Measurements from ENCODE around the gene MRPS18B.
"Not testable (repeated sequence)": the region's sequence is repeated elsewhere in the genome, so short reads cannot be mapped to it uniquely, and the experiment has no call there.

MRPS18B gene

GRCh38 chr6:30644769-30645168 lies 27.1 kb downstream of the MRPS18B start:
- WGBS, 2 experiments (ENCODE audit: insufficient coverage in 2 of 2), result 92 to 93% methylated on average over 5 of the region's 5 CpGs
- H3K4me1 ChIP-seq (ENCODE audit: control insufficient read depth, insufficient read depth, low read length, poor library complexity, severe bottlenecking), result no peaks in the 10 kb centered on the region
- peaks cover 54% of the 10 kb centered on the region for H3K36me3 ChIP-seq (ENCODE audit: control insufficient read depth, insufficient read depth, low read length)
- H3K27ac ChIP-seq (ENCODE audit: low read depth, low read length, severe bottlenecking), result no peak overlapping the region
- no peak overlapping the region for H3K4me3 ChIP-seq (ENCODE audit: extremely low read depth, insufficient read depth, low read length, poor library complexity, severe bottlenecking)
- H3K9me3 ChIP-seq (ENCODE audit: control insufficient read depth, low read length), result no peaks in the 10 kb centered on the region

GRCh38 chr6:30645989-30646388 lies 28.3 kb downstream of the MRPS18B start:
- Histone ChIP-seq H3K36me3 (ENCODE audit: control insufficient read depth, insufficient read depth, low read length) (peaks cover 45% of the 10 kb centered on the region), H3K27ac (ENCODE audit: low read depth, low read length, severe bottlenecking) (peak overlapping the region; percentile 3), H3K9me3 (ENCODE audit: control insufficient read depth, low read length) (no peaks in the 10 kb centered on the region), H3K4me3 (ENCODE audit: extremely low read depth, insufficient read depth, low read length, poor library complexity, severe bottlenecking) (no peak overlapping the region), H3K4me1 (ENCODE audit: control insufficient read depth, insufficient read depth, low read length, poor library complexity, severe bottlenecking) (no peaks in the 10 kb centered on the region)
- WGBS, 2 experiments (ENCODE audit: insufficient coverage in 2 of 2), result 80 to 91% methylated on average over 1 of the region's 1 CpG

- H3K9me3 ChIP-seq (ENCODE audit: control insufficient read depth, low read length), result no peaks in the 10 kb centered on the region
- 21 to 44% methylated on average over 11 to 17 of the region's 37 CpGs for WGBS, 2 experiments (ENCODE audit: insufficient coverage in 2 of 2)
- H3K27ac ChIP-seq (ENCODE audit: low read depth, low read length, severe bottlenecking), result peak within 1 kb of the TSS; percentile 71
- H3K4me1 ChIP-seq (ENCODE audit: control insufficient read depth, insufficient read depth, low read length, poor library complexity, severe bottlenecking), result no peaks in the 10 kb centered on the region
- peaks cover 45% of the 10 kb centered on the region for H3K36me3 ChIP-seq (ENCODE audit: control insufficient read depth, insufficient read depth, low read length)
- peak within 1 kb of the TSS; percentile 88 for H3K4me3 ChIP-seq (ENCODE audit: extremely low read depth, insufficient read depth, low read length, poor library complexity, severe bottlenecking)
Observed at GRCh38 chr6:30646450-30647241, 29.0 kb downstream of the MRPS18B start, which contains the start of gene C6orf136. Gene C6orf136 (plus strand): TSS chr6:30647133. CDS start chr6:30647232, 99 bp downstream.

- Histone ChIP-seq H3K4me1 (ENCODE audit: control insufficient read depth, insufficient read depth, low read length, poor library complexity, severe bottlenecking) (no peaks in the 10 kb centered on the region), H3K4me3 (ENCODE audit: extremely low read depth, insufficient read depth, low read length, poor library complexity, severe bottlenecking) (peak overlapping the region; percentile 88), H3K36me3 (ENCODE audit: control insufficient read depth, insufficient read depth, low read length) (peaks cover 48% of the 10 kb centered on the region), H3K27ac (ENCODE audit: low read depth, low read length, severe bottlenecking) (peak overlapping the region; percentile 71), H3K9me3 (ENCODE audit: control insufficient read depth, low read length) (no peaks in the 10 kb centered on the region)
- WGBS, 2 experiments (ENCODE audit: insufficient coverage in 2 of 2), result 0 to 1% methylated on average over 59 to 62 of the region's 78 CpGs
Observed at GRCh38 chr6:30647242-30648116, 29.8 kb downstream of the MRPS18B start.

GRCh38 chr6:30651143-30651542 lies 33.5 kb downstream of the MRPS18B start:
- Histone ChIP-seq H3K4me1 (ENCODE audit: control insufficient read depth, insufficient read depth, low read length, poor library complexity, severe bottlenecking) (no peaks in the 10 kb centered on the region), H3K4me3 (ENCODE audit: extremely low read depth, insufficient read depth, low read length, poor library complexity, severe bottlenecking) (no peak overlapping the region), H3K36me3 (ENCODE audit: control insufficient read depth, insufficient read depth, low read length) (peaks cover 56% of the 10 kb centered on the region), H3K27ac (ENCODE audit: low read depth, low read length, severe bottlenecking) (no peak overlapping the region), H3K9me3 (ENCODE audit: control insufficient read depth, low read length) (no peaks in the 10 kb centered on the region)
- WGBS, 2 experiments (ENCODE audit: insufficient coverage in 2 of 2), result 92 to 96% methylated on average over 10 to 11 of the region's 12 CpGs

GRCh38 chr6:30654798-30655742 lies 37.4 kb downstream of the MRPS18B start:
- H3K36me3 ChIP-seq (ENCODE audit: control insufficient read depth, insufficient read depth, low read length), result peaks cover 87% of the 10 kb centered on the region
- H3K4me3 ChIP-seq (ENCODE audit: extremely low read depth, insufficient read depth, low read length, poor library complexity, severe bottlenecking), result no peak overlapping the region
- no peaks in the 10 kb centered on the region for H3K4me1 ChIP-seq (ENCODE audit: control insufficient read depth, insufficient read depth, low read length, poor library complexity, severe bottlenecking)
- H3K27ac ChIP-seq (ENCODE audit: low read depth, low read length, severe bottlenecking), result no peak overlapping the region
- WGBS, 2 experiments (ENCODE audit: insufficient coverage in 2 of 2), result 93 to 95% methylated on average over 17 to 18 of the region's 19 CpGs
- H3K9me3 ChIP-seq (ENCODE audit: control insufficient read depth, low read length), result no peaks in the 10 kb centered on the region

GRCh38 chr6:30655743-30656094 lies 38.1 kb downstream of the MRPS18B start:
- Histone ChIP-seq H3K4me1 (ENCODE audit: control insufficient read depth, insufficient read depth, low read length, poor library complexity, severe bottlenecking) (no peaks in the 10 kb centered on the region), H3K4me3 (ENCODE audit: extremely low read depth, insufficient read depth, low read length, poor library complexity, severe bottlenecking) (no peak overlapping the region), H3K27ac (ENCODE audit: low read depth, low read length, severe bottlenecking) (no peak overlapping the region), H3K9me3 (ENCODE audit: control insufficient read depth, low read length) (no peaks in the 10 kb centered on the region), H3K36me3 (ENCODE audit: control insufficient read depth, insufficient read depth, low read length) (peaks cover 91% of the 10 kb centered on the region)
- 100% methylated on average over 2 to 3 of the region's 3 CpGs for WGBS, 2 experiments (ENCODE audit: insufficient coverage in 2 of 2)

GRCh38 chr6:30656513-30656912 lies 38.9 kb downstream of the MRPS18B start:
- WGBS, 2 experiments (ENCODE audit: insufficient coverage in 2 of 2), result 96 to 100% methylated on average over 6 to 7 of the region's 7 CpGs
- no peak overlapping the region for H3K4me3 ChIP-seq (ENCODE audit: extremely low read depth, insufficient read depth, low read length, poor library complexity, severe bottlenecking)
- peaks cover 83% of the 10 kb centered on the region for H3K36me3 ChIP-seq (ENCODE audit: control insufficient read depth, insufficient read depth, low read length)
- no peaks in the 10 kb centered on the region for H3K9me3 ChIP-seq (ENCODE audit: control insufficient read depth, low read length)
- H3K27ac ChIP-seq (ENCODE audit: low read depth, low read length, severe bottlenecking), result no peak overlapping the region
- no peaks in the 10 kb centered on the region for H3K4me1 ChIP-seq (ENCODE audit: control insufficient read depth, insufficient read depth, low read length, poor library complexity, severe bottlenecking)

GRCh38 chr6:30657454-30657853 lies 39.8 kb downstream of the MRPS18B start:
- Histone ChIP-seq H3K27ac (ENCODE audit: low read depth, low read length, severe bottlenecking) (no peak overlapping the region), H3K36me3 (ENCODE audit: control insufficient read depth, insufficient read depth, low read length) (peaks cover 83% of the 10 kb centered on the region), H3K4me3 (ENCODE audit: extremely low read depth, insufficient read depth, low read length, poor library complexity, severe bottlenecking) (no peak overlapping the region), H3K4me1 (ENCODE audit: control insufficient read depth, insufficient read depth, low read length, poor library complexity, severe bottlenecking) (no peaks in the 10 kb centered on the region), H3K9me3 (ENCODE audit: control insufficient read depth, low read length) (no peaks in the 10 kb centered on the region)

- H3K9me3 ChIP-seq (ENCODE audit: control insufficient read depth, low read length); H3K27ac ChIP-seq (ENCODE audit: low read depth, low read length, severe bottlenecking); H3K4me1 ChIP-seq (ENCODE audit: control insufficient read depth, insufficient read depth, low read length, poor library complexity, severe bottlenecking); H3K4me3 ChIP-seq (ENCODE audit: extremely low read depth, insufficient read depth, low read length, poor library complexity, severe bottlenecking): not testable (repeated sequence)
- 76 to 93% methylated on average over 3 to 4 of the region's 5 CpGs for WGBS, 2 experiments (ENCODE audit: insufficient coverage in 2 of 2)
- H3K36me3 ChIP-seq (ENCODE audit: control insufficient read depth, insufficient read depth, low read length), result peaks cover 83% of the 10 kb centered on the region
Observed at GRCh38 chr6:30657922-30658321, 40.3 kb downstream of the MRPS18B start.

All from mesodermal cell (in vitro differentiated cells).